Measurements from ENCODE around the gene PHLDA1. TPM values are rescaled to one million over a fixed set of nuclear protein-coding genes. Genes with fewer than 3 reads are reported as not detected.

Gene PHLDA1
- total RNA-seq, 2 donors from 2014 or later = 8.8 to 11.8 TPM

GRCh38 chr12:76065917-76066316, 34.3 kb upstream of the PHLDA1 start:
- WGBS = 95% methylated on average over 3 of the region's 3 CpGs
- TF ChIP-seq POLR2AphosphoS5 (IDR thresholded peaks at IDR 0.05) (no peak), POLR2A (IDR thresholded peaks at IDR 0.05) (no peak), CTCF (IDR thresholded peaks at IDR 0.05) (no peak)
- Histone ChIP-seq H3K36me3 (no peaks in the 10 kb centered on the region), H3K4me3 (no peak overlapping the region), H3K9me3 (no peaks in the 10 kb centered on the region), H3K4me1 (replicated peaks) (no peaks in the 10 kb centered on the region), H3K27me3 (replicated peaks; ENCODE audit: insufficient read depth) (no peaks in the 10 kb centered on the region), H3K27ac (no peak overlapping the region)
- no peak for DNase-seq (ENCODE audit: low spot score)
- intact Hi-C loops (cut with DNase I) = no loop called here

GRCh38 chr12:76064904-76065303, 33.3 kb upstream of the PHLDA1 start:
- Histone ChIP-seq H3K4me3 (no peak overlapping the region), H3K27me3 (replicated peaks; ENCODE audit: insufficient read depth) (no peaks in the 10 kb centered on the region), H3K36me3 (no peaks in the 10 kb centered on the region), H3K9me3 (no peaks in the 10 kb centered on the region), H3K27ac (no peak overlapping the region), H3K4me1 (replicated peaks) (no peaks in the 10 kb centered on the region)
- 98% methylated on average over 1 of the region's 1 CpG for WGBS
- no peak for DNase-seq (ENCODE audit: low spot score)
- TF ChIP-seq CTCF (IDR thresholded peaks at IDR 0.05) = no peak
- no peak for TF ChIP-seq POLR2A (IDR thresholded peaks at IDR 0.05)
- intact Hi-C loops (cut with DNase I) = no loop called here

- Histone ChIP-seq H3K27ac (no peak overlapping the region), H3K36me3 (peaks cover 0 to 4% of the 10 kb centered on the region in 2 donors), H3K4me3 (no peak overlapping the region), H3K27me3 (replicated peaks; ENCODE audit: insufficient read depth) (no peaks in the 10 kb centered on the region), H3K9me3 (no peaks in the 10 kb centered on the region), H3K4me1 (replicated peaks) (no peaks in the 10 kb centered on the region)
- no peak for TF ChIP-seq POLR2A (IDR thresholded peaks at IDR 0.05)
- no peak for TF ChIP-seq CTCF (IDR thresholded peaks at IDR 0.05)
- TF ChIP-seq POLR2AphosphoS5 (IDR thresholded peaks at IDR 0.05) = no peak
- WGBS = 47% methylated on average over 2 of the region's 2 CpGs
- DNase-seq (ENCODE audit: low spot score) = no peak
- intact Hi-C loops (cut with DNase I) = no loop called here
Measured at GRCh38 chr12:76060111-76060510, 28.5 kb upstream of the PHLDA1 start.

- intact Hi-C loops (cut with DNase I) = no loop called here
- peaks cover 0 to 4% of the 10 kb centered on the region in 2 donors for H3K36me3 ChIP-seq
- H3K4me1 ChIP-seq (replicated peaks) = no peaks in the 10 kb centered on the region
- H3K9me3 ChIP-seq = no peaks in the 10 kb centered on the region
- H3K27ac ChIP-seq = no peak overlapping the region
- 93% methylated on average over 7 of the region's 7 CpGs for WGBS
- DNase-seq (ENCODE audit: low spot score) = no peak
- H3K4me3 ChIP-seq = no peak overlapping the region
- TF ChIP-seq POLR2AphosphoS5 (IDR thresholded peaks at IDR 0.05) (no peak), CTCF (IDR thresholded peaks at IDR 0.05) (no peak), POLR2A (IDR thresholded peaks at IDR 0.05) (no peak)
- no peaks in the 10 kb centered on the region for H3K27me3 ChIP-seq (replicated peaks; ENCODE audit: insufficient read depth)
Measured at GRCh38 chr12:76057326-76057725, 25.8 kb upstream of the PHLDA1 start.

- Histone ChIP-seq H3K4me3 (no peak overlapping the region), H3K4me1 (replicated peaks) (no peaks in the 10 kb centered on the region), H3K9me3 (no peaks in the 10 kb centered on the region), H3K36me3 (peaks cover 0 to 4% of the 10 kb centered on the region in 2 donors), H3K27ac (no peak overlapping the region), H3K27me3 (replicated peaks; ENCODE audit: insufficient read depth) (no peaks in the 10 kb centered on the region)
- intact Hi-C loops (cut with DNase I) = no loop called here
- no peak for TF ChIP-seq CTCF (IDR thresholded peaks at IDR 0.05)
- no peak for TF ChIP-seq POLR2AphosphoS5 (IDR thresholded peaks at IDR 0.05)
- TF ChIP-seq POLR2A (IDR thresholded peaks at IDR 0.05) = no peak
- no peak for DNase-seq (ENCODE audit: low spot score)
- 64% methylated on average over 2 of the region's 2 CpGs for WGBS
Measured at GRCh38 chr12:76055393-76055792, 23.8 kb upstream of the PHLDA1 start.

All from prostate gland (tissue), 2 donors.